ENCODE data around the gene PDZD2. TPM values are rescaled to one million over a fixed set of nuclear protein-coding genes. Genes with fewer than 3 reads are reported as not detected.

Gene PDZD2
- total RNA-seq, 1 donor from 2014 or later = 42.7 TPM

DNA sequence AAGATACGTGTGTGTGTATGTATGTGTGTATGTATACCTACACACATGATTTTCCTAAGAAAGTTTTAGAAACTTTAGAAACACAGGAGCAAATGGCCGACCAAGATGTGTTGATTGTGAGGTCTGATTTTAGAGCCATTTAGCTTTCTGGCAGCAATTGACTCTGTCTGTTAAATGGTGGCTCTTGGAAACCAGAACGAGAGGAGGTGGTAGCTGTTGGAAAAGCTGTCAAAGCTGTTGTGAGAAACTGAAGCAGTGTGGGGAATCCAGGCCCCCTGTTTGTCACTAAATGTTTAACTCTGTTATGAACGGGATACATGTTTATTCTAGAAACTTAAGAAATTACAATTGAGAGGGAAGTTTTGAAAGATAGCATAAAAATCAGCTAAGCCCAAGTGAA is 443.8 kb downstream of the PDZD2 start:
- Histone ChIP-seq H3K4me3 (no peak overlapping the region), H3K9me3 (no peaks in the 10 kb centered on the region), H3K4me1 (no peaks in the 10 kb centered on the region), H3K27ac (no peak overlapping the region), H3K36me3 (no peaks in the 10 kb centered on the region), H3K27me3 (no peaks in the 10 kb centered on the region)
- intact Hi-C loops (cut with DNase I) = no loop called here
- no peak for TF ChIP-seq POLR2AphosphoS5 (IDR thresholded peaks at IDR 0.05; ENCODE audit: insufficient read depth in 1 of 2, low read depth in 1 of 2)
- TF ChIP-seq, protein P1, sequence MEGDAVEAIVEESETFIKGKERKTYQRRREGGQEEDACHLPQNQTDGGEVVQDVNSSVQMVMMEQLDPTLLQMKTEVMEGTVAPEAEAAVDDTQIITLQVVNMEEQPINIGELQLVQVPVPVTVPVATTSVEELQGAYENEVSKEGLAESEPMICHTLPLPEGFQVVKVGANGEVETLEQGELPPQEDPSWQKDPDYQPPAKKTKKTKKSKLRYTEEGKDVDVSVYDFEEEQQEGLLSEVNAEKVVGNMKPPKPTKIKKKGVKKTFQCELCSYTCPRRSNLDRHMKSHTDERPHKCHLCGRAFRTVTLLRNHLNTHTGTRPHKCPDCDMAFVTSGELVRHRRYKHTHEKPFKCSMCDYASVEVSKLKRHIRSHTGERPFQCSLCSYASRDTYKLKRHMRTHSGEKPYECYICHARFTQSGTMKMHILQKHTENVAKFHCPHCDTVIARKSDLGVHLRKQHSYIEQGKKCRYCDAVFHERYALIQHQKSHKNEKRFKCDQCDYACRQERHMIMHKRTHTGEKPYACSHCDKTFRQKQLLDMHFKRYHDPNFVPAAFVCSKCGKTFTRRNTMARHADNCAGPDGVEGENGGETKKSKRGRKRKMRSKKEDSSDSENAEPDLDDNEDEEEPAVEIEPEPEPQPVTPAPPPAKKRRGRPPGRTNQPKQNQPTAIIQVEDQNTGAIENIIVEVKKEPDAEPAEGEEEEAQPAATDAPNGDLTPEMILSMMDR (IDR thresholded peaks at IDR 0.05) = no peak
- TF ChIP-seq POLR2A (IDR thresholded peaks at IDR 0.05) = no peak
- DNase-seq (ENCODE audit: extremely low spot score in 2 of 2) = no peak

DNA sequence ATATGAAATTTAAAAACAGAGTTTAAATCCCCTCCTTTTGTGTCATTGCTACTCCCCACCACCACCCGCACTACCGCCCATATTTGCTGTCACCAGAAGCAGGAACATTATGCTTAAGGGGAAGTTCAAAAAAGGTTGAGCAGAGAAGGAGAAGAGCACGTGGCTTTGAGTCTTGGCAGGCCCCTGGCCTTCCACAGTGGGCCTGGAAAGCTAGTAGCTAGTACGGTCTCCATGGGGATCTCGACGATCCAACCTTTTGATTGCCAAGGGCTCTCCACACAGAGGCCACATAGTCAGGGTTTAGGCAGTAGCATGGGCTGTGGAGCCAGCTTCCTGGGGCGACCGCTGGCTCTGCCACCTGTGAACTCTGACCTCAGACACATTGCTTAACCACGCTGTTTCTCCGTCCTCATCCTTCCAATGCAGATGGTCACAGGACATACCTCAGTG is 445.1 kb downstream of the PDZD2 start:
- H3K36me3 ChIP-seq = no peaks in the 10 kb centered on the region
- intact Hi-C loops (cut with DNase I) = no loop called here
- no peaks in the 10 kb centered on the region for H3K27me3 ChIP-seq
- TF ChIP-seq, protein P1 (IDR thresholded peaks at IDR 0.05) = no peak
- TF ChIP-seq POLR2A (IDR thresholded peaks at IDR 0.05) (no peak), POLR2AphosphoS5 (IDR thresholded peaks at IDR 0.05; ENCODE audit: insufficient read depth in 1 of 2, low read depth in 1 of 2) (no peak)
- H3K27ac ChIP-seq = no peak overlapping the region
- no peaks in the 10 kb centered on the region for H3K9me3 ChIP-seq
- no peak overlapping the region for H3K4me3 ChIP-seq
- peak in 1 of 2 donors; percentile 65 for DNase-seq (ENCODE audit: extremely low spot score in 2 of 2)
- no peaks in the 10 kb centered on the region for H3K4me1 ChIP-seq

DNA sequence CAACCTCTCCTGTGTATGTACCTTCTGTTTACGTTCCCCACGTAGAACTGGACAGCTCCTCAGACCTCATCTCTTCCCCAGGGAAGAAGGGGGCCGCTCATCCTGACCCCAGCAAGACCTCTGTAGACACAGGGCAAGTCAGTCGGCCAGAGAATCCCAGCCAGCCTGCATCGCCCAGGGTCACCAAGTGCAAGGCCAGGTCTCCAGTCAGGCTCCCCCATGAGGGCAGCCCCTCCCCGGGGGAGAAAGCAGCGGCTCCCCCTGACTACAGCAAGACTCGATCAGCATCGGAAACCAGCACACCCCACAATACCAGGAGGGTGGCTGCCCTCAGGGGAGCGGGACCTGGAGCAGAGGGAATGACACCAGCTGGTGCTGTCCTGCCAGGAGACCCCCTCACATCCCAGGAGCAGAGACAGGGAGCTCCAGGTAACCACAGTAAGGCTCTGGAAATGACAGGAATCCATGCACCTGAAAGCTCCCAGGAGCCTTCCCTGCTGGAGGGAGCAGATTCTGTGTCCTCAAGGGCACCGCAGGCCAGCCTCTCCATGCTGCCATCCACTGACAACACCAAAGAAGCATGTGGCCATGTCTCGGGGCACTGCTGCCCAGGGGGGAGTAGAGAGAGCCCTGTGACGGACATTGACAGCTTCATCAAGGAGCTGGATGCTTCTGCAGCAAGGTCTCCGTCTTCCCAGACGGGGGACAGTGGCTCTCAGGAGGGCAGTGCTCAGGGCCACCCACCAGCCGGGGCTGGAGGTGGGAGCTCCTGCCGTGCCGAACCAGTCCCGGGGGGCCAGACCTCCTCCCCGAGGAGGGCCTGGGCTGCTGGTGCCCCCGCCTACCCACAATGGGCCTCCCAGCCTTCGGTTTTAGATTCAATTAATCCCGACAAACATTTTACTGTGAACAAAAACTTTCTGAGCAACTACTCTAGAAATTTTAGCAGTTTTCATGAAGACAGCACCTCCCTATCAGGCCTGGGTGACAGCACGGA is 448.5 kb downstream of the PDZD2 start:
- H3K4me1 ChIP-seq = no peaks in the 10 kb centered on the region
- no peaks in the 10 kb centered on the region for H3K36me3 ChIP-seq
- no peaks in the 10 kb centered on the region for H3K27me3 ChIP-seq
- TF ChIP-seq POLR2A (IDR thresholded peaks at IDR 0.05) (no peak), POLR2AphosphoS5 (IDR thresholded peaks at IDR 0.05; ENCODE audit: insufficient read depth in 1 of 2, low read depth in 1 of 2) (no peak)
- TF ChIP-seq, protein P1 (IDR thresholded peaks at IDR 0.05) = no peak
- H3K9me3 ChIP-seq = no peaks in the 10 kb centered on the region
- H3K27ac ChIP-seq = no peak overlapping the region
- peak in 1 of 2 donors; percentile 85 for DNase-seq (ENCODE audit: extremely low spot score in 2 of 2)
- no peak overlapping the region for H3K4me3 ChIP-seq
- intact Hi-C loops (cut with DNase I) = no loop called here

DNA sequence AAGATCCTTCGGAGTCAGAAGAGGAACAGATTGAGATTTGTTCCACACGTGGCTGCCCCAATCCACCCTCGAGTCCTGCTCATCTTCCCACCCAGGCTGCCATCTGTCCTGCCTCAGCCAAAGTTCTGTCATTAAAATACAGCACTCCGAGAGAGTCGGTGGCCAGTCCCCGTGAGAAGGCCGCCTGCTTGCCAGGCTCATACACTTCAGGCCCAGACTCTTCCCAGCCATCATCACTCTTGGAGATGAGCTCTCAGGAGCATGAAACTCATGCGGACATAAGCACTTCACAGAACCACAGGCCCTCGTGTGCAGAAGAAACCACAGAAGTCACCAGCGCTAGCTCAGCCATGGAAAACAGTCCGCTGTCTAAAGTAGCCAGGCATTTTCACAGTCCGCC is 449.3 kb downstream of the PDZD2 start:
- no peaks in the 10 kb centered on the region for H3K4me1 ChIP-seq
- DNase-seq (ENCODE audit: extremely low spot score in 2 of 2) = peak in 1 of 2 donors; percentile 77
- intact Hi-C loops (cut with DNase I) = no loop called here
- TF ChIP-seq, protein P1 (IDR thresholded peaks at IDR 0.05) = no peak
- TF ChIP-seq POLR2AphosphoS5 (IDR thresholded peaks at IDR 0.05; ENCODE audit: insufficient read depth in 1 of 2, low read depth in 1 of 2) (no peak), POLR2A (IDR thresholded peaks at IDR 0.05) (no peak)
- H3K4me3 ChIP-seq = no peak overlapping the region
- no peaks in the 10 kb centered on the region for H3K36me3 ChIP-seq
- no peak overlapping the region for H3K27ac ChIP-seq
- H3K27me3 ChIP-seq = no peaks in the 10 kb centered on the region
- H3K9me3 ChIP-seq = no peaks in the 10 kb centered on the region

All from vagina (tissue), 2 donors.